Measurements from ENCODE around the gene DOK4.

GRCh38 chr16:57518520-57518919, 32.2 kb upstream of the DOK4 start:
- no peak for TF ChIP-seq CTCF (conservative IDR thresholded peaks at IDR 0.05)
- no peak for TF ChIP-seq EZH2 (IDR thresholded peaks at IDR 0.05; ENCODE audit: low read depth)
